Fibroblast of mammary gland (primary cell): ENCODE data around the gene RARB.

Source experiments
- DNase-seq: peaks from one replicate; pipeline ENCODE4 v3.0.0-alpha.2; 2010; ENCODE audit warnings: low read depth
- H3K4me3 ChIP-seq: 2 replicates; pipeline ENCODE4 v1.5.1; 2011; ENCODE audit warnings: low read depth, mild to moderate bottlenecking, low read length, moderate library complexity; ENCODE audit not compliant: control insufficient read depth
- TF ChIP-seq, protein P1 (sequence below): conservative IDR thresholded peaks from 2 replicates; pipeline ENCODE4 v1.5.1; 2011; ENCODE audit warnings: low read depth, low read length, inconsistent platforms; ENCODE audit not compliant: control insufficient read depth, insufficient read depth

The RARB gene

GRCh38 chr3:25542492-25543039 is 114.5 kb downstream of the RARB start:
- peak; percentile 53 for DNase-seq
- TF ChIP-seq, protein P1, sequence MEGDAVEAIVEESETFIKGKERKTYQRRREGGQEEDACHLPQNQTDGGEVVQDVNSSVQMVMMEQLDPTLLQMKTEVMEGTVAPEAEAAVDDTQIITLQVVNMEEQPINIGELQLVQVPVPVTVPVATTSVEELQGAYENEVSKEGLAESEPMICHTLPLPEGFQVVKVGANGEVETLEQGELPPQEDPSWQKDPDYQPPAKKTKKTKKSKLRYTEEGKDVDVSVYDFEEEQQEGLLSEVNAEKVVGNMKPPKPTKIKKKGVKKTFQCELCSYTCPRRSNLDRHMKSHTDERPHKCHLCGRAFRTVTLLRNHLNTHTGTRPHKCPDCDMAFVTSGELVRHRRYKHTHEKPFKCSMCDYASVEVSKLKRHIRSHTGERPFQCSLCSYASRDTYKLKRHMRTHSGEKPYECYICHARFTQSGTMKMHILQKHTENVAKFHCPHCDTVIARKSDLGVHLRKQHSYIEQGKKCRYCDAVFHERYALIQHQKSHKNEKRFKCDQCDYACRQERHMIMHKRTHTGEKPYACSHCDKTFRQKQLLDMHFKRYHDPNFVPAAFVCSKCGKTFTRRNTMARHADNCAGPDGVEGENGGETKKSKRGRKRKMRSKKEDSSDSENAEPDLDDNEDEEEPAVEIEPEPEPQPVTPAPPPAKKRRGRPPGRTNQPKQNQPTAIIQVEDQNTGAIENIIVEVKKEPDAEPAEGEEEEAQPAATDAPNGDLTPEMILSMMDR = no peak
- no peak overlapping the region for H3K4me3 ChIP-seq

DNA sequence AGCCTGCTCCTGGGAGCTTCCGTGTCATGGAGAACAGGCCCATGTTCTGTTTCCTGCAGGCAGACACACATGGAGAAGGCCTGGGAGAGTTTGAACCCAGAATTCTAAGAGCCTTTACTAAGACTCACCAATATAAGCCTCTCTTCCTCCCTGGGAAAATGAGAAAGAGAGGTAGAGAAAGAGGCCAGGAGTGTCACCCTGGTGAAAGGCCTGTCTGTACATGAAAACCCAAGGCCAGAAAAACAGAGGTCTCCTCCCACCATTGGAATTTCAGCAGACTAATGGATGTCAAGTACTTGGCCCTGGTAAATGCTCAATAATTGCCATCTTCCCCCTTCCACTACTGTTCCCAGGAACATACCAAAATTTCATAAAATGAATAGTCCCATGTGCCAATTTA is 119.0 kb downstream of the RARB start:
- DNase-seq = no peak
- H3K4me3 ChIP-seq = no peak overlapping the region
- TF ChIP-seq, protein P1 = no peak

DNA sequence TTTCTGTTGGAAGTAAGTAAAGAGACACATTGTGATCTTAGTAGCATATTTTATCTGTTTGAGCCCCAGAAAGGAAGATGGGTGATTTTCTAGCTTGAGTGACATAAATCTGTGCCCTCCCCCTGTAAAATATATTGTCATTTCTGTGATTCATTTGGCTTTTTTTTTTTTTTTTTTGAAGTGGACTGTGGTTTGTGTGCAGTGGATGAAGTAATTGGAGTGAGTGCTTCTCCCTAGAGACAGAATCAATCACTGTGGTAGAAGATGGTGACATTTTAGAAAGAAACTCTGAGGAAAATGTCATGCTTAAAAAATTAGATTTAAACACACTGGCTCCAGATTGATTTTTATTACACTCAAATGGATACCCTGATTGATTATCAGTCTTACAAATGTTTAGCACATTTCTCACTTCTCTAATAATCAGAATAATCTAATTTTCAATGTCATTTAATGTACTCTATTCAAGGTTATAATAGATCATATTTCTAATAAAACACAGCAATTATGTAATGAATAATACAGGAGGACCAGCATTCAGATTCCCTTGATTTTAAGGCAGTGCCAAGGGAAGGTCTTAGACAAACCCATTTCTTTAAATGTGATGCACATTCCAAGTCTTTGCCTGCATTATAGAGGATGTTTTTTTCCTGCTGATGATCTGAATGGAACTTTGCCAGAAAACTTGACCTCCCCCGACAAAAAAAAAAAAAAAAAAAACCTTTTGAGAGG is 120.0 kb downstream of the RARB start:
- TF ChIP-seq, protein P1 = no peak
- DNase-seq = peak; percentile 62
- no peak overlapping the region for H3K4me3 ChIP-seq

DNA sequence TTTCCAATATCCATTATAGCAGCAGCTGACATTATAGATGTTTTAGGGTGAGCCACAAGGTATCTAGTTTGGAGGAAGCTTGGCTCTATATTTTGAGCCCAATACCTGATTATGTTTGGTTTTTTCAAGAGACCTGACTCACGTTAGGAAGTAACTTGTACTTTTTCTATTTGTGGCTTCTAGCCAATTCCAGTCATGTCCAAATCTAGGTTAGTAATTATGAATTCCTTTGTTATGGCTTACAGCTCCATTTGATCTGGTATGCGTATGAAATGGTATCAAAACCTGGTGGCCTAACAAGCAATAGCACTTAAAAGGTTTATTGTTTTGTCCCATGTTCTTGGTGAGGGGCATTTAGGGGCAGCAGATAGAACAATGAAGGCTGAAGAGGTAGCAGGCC is 120.8 kb downstream of the RARB start:
- DNase-seq = no peak
- H3K4me3 ChIP-seq = no peak overlapping the region
- TF ChIP-seq, protein P1 = no peak

GRCh38 chr3:25552251-25552650 is 124.2 kb downstream of the RARB start:
- no peak overlapping the region for H3K4me3 ChIP-seq
- DNase-seq = no peak
- TF ChIP-seq, protein P1 = no peak

DNA sequence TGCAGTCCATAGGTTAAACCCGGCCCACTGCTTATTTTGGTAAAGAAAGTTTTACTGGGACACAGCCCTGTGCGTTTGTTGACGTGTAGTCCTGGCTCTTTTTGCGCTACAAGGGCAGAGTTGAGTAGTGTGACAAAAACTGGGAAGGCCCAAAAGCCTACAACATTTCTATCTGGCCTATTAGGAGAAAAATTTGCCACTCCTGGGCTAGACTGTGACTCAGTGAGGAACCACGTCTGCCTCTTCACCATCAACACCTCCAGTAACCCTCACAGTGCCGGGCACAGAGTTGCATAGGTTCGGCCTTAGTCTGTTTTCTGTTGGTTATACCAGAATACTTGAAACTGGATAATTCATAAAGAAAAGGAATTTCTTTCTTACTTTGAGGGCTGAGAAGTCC is 126.3 kb downstream of the RARB start:
- no peak overlapping the region for H3K4me3 ChIP-seq
- TF ChIP-seq, protein P1 = no peak
- no peak for DNase-seq
